HL-60 (cell line): ENCODE measurements around the gene EEF2K.
A peak's percentile ranks its signal among the peaks of the same experiment; 100 is the strongest.

Experiments used
- DNase-seq, 2 experiments: peaks; one replicate each; pipeline ENCODE4 v3.0.0-alpha.2; 2010 to 2020; ENCODE audit warnings: low read depth in 1 of 2, low spot score in 1 of 2
- H3K27ac ChIP-seq: fragments of 250-450 bp; sonication (Bioruptor Pico); replicated peaks from 2 replicates; pipeline ENCODE4 v1.5.1; 2020; ENCODE audit warnings: mild to moderate bottlenecking, moderate library complexity
- H3K27me3 ChIP-seq: fragments of 250-450 bp; sonication (Bioruptor Pico); 2 replicates; pipeline ENCODE4 v1.5.1; 2021; ENCODE audit warnings: mild to moderate bottlenecking, moderate library complexity; ENCODE audit not compliant: insufficient read depth, poor library complexity, severe bottlenecking
- H3K4me3 ChIP-seq: replicated peaks from 2 replicates; pipeline ENCODE4 v1.5.1; 2011; ENCODE audit warnings: mild to moderate bottlenecking, control low read depth, low read length; ENCODE audit not compliant: insufficient read depth
- GABPA ChIP-seq: IDR thresholded peaks from 2 replicates; pipeline ENCODE4 v1.6.1; 2012; ENCODE audit warnings: low read depth
- POLR2AphosphoS5 ChIP-seq: IDR thresholded peaks from 2 replicates; pipeline ENCODE4 v1.6.1; 2012; ENCODE audit warnings: low read depth
- SPI1 ChIP-seq: IDR thresholded peaks from 2 replicates; pipeline ENCODE4 v1.6.1; 2012; ENCODE audit warnings: low read depth, mild to moderate bottlenecking, borderline replicate concordance
- TF ChIP-seq, protein P1 (sequence below): IDR thresholded peaks from 2 replicates; pipeline ENCODE4 v1.6.1; 2012; ENCODE audit warnings: low read depth; ENCODE audit not compliant: insufficient replicate concordance
- TF ChIP-seq, protein P2 (sequence below): IDR thresholded peaks from one replicate; pipeline ENCODE4 v1.5.1; 2011; ENCODE audit warnings: low read length, control low read depth, inconsistent platforms; ENCODE audit not compliant: insufficient read depth

EEF2K gene

GRCh38 chr16:22192261-22193062 is 13.6 kb upstream of the EEF2K start:
- H3K4me3 ChIP-seq: peak overlapping the region; percentile 70
- DNase-seq: peak in 1 of 2 experiments; percentile 88
- no peak overlapping the region for H3K27ac ChIP-seq
- TF ChIP-seq GABPA (0 out of 2 replicates have a peak, but pooled peaks have one; percentile 13), SPI1 (peak; percentile 49; the same call in 1 of the 2 replicates), POLR2AphosphoS5 (0 out of 2 replicates have a peak, but pooled peaks have one; percentile 32)
- TF ChIP-seq, protein P1, sequence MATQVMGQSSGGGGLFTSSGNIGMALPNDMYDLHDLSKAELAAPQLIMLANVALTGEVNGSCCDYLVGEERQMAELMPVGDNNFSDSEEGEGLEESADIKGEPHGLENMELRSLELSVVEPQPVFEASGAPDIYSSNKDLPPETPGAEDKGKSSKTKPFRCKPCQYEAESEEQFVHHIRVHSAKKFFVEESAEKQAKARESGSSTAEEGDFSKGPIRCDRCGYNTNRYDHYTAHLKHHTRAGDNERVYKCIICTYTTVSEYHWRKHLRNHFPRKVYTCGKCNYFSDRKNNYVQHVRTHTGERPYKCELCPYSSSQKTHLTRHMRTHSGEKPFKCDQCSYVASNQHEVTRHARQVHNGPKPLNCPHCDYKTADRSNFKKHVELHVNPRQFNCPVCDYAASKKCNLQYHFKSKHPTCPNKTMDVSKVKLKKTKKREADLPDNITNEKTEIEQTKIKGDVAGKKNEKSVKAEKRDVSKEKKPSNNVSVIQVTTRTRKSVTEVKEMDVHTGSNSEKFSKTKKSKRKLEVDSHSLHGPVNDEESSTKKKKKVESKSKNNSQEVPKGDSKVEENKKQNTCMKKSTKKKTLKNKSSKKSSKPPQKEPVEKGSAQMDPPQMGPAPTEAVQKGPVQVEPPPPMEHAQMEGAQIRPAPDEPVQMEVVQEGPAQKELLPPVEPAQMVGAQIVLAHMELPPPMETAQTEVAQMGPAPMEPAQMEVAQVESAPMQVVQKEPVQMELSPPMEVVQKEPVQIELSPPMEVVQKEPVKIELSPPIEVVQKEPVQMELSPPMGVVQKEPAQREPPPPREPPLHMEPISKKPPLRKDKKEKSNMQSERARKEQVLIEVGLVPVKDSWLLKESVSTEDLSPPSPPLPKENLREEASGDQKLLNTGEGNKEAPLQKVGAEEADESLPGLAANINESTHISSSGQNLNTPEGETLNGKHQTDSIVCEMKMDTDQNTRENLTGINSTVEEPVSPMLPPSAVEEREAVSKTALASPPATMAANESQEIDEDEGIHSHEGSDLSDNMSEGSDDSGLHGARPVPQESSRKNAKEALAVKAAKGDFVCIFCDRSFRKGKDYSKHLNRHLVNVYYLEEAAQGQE: no peak
- TF ChIP-seq, protein P2, sequence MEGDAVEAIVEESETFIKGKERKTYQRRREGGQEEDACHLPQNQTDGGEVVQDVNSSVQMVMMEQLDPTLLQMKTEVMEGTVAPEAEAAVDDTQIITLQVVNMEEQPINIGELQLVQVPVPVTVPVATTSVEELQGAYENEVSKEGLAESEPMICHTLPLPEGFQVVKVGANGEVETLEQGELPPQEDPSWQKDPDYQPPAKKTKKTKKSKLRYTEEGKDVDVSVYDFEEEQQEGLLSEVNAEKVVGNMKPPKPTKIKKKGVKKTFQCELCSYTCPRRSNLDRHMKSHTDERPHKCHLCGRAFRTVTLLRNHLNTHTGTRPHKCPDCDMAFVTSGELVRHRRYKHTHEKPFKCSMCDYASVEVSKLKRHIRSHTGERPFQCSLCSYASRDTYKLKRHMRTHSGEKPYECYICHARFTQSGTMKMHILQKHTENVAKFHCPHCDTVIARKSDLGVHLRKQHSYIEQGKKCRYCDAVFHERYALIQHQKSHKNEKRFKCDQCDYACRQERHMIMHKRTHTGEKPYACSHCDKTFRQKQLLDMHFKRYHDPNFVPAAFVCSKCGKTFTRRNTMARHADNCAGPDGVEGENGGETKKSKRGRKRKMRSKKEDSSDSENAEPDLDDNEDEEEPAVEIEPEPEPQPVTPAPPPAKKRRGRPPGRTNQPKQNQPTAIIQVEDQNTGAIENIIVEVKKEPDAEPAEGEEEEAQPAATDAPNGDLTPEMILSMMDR: no peak
- H3K27me3 ChIP-seq: no peaks in the 10 kb centered on the region

GRCh38 chr16:22193063-22193411 is 13.0 kb upstream of the EEF2K start:
- Histone ChIP-seq H3K4me3 (no peak overlapping the region), H3K27ac (no peak overlapping the region), H3K27me3 (no peaks in the 10 kb centered on the region)
- no peak for DNase-seq
- TF ChIP-seq, protein P2: no peak
- TF ChIP-seq, protein P1: peak; percentile 51

GRCh38 chr16:22194707-22195444 is 11.2 kb upstream of the EEF2K start:
- DNase-seq: no peak
- Histone ChIP-seq H3K4me3 (no peak overlapping the region), H3K27me3 (no peaks in the 10 kb centered on the region), H3K27ac (no peak overlapping the region)
- TF ChIP-seq, protein P1: no peak
- no peak for TF ChIP-seq SPI1
- no peak for TF ChIP-seq GABPA
- TF ChIP-seq POLR2AphosphoS5: no peak
- TF ChIP-seq, protein P2: no peak
